HG02885 (cell line): ENCODE results near the gene ZNF638.
A peak's percentile ranks its signal among the peaks of the same experiment; 100 is the strongest.

ENCODE experiments used
- ATAC-seq: cut with Tn5 transposase; IDR thresholded peaks from one replicate; pipeline ENCODE4 v1.9.1; 2021; ENCODE audit warnings: mild to moderate bottlenecking; ENCODE audit not compliant: unreplicated experiment, poor library complexity

Gene ZNF638

DNA sequence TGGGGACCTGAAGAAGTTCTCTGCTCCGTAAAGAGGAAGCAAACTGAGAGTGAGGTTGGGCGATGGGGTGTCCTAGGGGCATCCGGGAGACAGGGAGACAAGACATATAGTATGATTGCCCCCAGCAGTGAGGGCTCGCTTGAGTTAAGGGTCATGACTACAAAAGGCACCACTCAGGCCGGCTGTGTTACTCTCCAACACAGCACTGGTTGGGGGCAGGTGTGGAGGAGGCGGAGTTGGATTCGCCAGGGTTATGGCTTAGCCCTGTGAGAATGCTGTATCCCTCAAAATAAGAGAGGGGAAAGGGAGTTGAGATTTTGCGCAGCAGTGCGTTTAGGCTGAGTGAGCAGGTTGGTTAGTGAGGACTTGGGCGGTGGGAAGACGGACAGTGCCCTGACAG, 133.8 kb downstream of the ZNF638 start:
- no peak for ATAC-seq

DNA sequence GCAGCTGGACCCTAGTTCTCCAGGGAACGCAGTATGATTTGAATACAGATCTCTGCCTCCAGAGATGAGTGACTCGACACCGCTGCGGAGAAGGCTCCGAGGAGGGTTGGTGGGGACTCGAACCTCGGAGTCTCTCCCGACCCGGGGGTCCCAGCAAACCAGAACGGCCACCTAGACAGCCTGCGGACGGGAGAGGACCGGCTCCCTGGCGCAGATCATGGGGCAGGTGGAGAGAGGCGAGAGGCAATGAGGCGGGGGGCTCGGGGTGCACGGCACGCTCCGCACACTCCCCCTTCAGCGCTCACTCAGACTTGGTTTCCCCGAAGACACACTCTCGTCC, 134.3 kb downstream of the ZNF638 start:
- no peak for ATAC-seq

DNA sequence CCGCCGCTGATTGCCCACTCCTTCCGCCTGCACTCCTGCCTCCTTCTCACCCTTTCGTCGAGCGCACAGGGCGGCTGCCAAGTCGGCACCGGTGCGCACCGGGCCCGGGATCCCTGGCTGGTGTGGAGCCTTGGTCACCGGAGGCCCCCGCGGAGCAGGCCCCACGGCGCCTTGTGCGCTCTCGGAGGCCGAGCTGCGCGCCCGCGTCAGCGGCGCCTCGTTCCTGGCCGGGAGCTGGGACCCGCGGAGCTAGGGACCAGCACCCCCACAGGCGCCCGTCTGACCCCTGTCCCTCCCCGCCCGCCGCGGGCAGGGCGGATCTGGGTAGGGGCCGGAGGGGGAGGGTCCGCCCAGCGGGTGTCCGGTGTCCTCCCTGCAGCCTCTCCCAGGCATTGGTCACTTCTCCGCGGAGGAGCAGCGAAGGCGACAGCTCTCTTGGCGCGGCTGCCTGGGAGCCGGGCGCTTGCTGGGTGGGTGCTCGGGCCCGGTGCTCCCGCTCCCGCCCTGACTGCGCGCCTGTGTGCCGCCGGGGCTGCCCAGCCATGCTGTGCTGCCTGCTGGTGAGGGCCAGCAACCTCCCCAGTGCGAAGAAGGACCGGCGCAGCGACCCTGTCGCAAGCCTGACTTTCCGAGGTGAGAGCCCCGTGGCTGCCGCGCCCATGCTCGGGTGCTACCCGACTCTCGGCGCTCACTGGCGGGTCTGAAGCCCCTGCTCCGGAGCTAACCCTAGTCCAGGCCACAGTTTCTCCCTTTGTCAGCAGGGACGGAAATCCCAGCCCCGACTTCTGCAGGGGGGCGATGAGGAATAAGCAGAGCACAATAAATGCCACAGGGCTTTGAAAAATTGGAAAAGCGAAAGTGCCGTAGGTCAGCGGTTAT, 135.0 kb downstream of the ZNF638 start:
- peak; percentile 42 for ATAC-seq

DNA sequence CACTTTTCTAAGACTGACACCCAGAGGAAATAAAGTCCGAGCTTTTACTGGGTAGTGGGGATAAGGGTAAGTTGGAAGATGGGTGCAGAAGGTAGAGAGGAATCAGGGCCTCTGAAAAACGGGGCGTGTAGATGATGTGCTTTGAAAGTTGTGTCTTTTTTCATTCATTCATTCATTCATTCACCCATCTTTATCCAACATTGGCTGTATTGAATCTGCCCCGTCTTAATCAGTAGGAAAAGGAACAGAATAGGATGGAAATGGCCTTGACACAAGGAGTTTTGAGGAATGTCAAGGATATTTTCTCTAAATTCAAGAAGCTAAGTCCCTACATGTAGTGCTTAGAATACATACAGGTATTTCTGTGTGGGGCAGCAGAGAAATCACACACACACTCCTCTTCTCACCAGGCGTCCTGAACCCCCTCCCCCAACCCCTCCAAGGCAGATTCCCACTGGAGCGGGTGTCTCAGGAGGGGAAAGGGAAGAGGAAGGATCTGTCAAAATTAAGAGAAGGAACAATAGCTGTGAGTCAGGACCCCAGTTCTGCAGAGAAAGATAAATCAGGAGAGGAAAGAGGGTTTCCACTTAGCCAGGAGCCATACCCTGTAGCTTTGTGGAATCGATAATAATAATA, 135.7 kb downstream of the ZNF638 start:
- ATAC-seq, result no peak

DNA sequence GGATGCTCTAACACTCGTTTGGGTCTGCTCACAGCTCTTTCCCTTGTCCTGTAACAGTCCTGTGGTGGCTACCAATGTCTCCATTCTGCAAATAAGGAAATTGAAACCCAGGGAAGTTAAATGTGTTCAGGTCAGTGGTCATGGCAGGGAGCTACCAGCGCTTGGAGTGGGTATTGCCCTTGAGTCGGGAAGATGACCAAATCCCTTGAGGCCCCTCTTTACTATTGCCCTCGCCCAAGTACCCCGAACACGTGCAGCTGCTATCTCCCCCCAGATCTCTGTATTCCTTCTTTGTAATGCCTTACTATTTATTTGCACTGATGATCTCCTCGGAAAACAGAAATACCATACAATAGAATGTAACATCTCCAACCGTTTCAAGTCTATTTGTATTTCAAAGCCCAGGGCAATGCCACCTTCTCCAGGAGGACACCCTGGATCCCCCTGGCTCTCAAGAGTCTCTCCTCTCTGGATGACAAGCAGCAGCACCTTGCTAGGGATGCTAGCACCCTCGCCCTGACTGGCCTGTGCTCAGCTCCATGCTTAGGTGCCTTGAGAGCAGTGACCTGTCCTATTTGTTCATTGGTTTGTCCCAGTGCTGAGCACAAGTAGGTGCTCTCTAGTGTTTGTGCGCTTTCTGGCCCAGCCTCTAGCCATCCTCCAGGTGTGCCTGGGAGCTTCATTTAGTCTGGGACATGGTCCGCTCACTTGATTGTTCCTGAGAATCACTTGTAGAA, 136.9 kb downstream of the ZNF638 start:
- ATAC-seq, result no peak

DNA sequence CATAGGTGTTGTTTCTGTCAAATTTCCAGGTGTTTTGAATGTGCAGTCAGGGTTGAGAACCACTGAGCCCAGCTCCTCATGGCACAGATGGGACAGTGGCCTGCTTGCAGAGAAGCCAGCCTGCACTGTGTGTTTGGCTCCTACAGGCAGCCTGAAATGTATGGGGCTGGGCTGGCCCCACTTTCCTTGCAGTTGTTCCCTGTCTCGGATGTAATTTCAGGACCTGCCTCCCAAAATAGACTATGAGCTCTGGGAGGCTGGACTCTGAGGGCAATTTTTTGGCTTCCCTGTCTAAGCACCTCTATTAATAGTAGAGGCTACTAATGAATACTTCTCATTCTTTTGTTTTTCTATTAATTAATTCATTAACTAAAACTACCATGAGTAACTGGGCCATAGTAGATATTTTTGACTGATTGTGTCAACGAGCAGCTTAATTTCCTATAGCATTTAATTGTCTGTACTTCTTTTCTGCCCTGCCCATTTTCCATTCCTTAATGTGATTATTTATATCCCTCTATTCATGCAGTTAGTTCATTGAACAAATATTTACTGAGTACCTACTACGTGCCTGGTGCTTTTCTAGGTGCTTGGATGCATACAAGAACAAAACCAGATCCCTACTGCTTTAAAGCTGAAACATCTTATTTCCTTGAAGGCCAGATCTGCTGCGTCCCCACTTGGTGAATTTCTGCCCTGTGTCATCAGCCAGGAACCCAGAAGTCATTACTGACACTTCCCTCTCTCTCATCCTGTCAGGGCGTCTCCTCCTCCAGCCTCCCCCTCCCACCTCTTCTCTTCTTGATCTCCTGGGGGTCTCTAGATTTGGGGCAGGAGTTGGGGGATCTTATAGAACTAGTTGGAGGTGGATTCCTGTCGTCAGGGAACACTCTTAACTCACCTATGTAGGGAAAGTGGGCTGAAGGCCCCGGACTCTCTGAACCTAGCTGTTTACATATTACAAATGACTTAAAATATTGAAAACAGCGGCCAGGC, 138.1 kb downstream of the ZNF638 start:
- no peak for ATAC-seq

DNA sequence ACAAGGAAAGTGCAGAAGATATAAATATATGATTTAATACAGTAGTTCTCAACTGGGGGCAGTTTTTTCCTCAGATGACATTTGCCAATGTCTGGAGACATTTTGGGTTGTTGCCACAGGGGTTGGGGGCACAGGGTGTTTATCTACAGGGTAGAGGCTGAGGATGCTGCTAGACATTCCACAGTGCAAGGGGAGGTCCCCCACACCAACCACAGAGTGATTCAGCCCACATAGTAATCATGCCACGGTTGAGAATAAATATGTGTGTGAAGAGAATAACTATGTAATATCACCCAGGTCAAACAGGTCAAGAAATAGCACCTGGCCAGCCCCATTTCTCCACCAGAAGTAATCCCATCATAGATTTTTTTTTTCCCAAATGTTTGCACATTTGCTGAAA, 139.7 kb downstream of the ZNF638 start:
- ATAC-seq, result no peak

DNA sequence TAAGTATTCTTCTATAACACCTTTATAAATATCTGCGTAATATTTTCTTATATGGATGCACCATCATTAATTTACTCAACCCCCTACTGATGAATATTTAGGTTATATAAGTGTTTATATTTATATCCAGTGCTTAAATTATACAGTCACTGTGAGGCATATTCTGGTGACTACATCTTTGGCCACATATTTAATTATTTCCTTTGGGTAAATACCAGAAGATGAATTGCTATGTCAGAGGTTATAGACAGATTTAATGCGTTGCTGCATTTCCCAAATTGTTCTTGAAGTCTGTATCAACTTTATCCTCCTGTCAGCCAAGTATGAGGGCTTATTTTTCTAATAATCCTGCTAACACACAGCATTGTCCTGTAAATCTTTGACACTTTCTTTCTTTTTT, 140.4 kb downstream of the ZNF638 start:
- no peak for ATAC-seq

DNA sequence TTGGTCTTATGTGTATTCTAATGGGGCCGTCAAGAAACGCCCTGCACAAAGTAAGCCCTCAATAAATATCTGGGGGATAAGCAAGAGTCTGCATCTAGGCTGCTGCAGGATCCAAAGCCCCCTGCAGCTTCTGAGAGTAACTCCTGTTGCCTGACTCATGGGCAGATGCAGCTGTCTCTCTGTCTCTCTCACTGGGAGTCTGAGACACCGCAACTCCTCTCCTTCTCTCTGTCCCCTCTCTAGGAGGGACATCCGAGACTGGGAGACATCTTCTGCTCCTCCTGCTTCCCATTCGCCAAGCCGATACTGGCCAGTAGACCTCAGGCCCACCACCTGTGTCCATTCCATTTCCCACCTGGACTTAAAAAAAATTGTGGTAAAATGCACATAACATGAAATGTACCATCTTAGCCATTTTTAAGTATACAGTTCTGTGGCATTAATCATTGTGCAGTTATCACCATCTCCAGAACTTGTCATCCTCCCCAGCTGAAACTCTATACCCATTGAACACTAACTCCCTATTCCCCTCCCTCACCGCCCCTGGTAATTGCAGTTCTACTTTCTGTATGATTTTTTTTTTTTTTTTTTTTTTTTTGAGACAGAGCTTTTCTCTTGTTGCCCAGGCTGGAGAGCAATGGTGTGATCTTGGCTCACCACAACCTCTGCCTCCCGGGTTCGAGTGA, 141.9 kb downstream of the ZNF638 start:
- ATAC-seq, result no peak

DNA sequence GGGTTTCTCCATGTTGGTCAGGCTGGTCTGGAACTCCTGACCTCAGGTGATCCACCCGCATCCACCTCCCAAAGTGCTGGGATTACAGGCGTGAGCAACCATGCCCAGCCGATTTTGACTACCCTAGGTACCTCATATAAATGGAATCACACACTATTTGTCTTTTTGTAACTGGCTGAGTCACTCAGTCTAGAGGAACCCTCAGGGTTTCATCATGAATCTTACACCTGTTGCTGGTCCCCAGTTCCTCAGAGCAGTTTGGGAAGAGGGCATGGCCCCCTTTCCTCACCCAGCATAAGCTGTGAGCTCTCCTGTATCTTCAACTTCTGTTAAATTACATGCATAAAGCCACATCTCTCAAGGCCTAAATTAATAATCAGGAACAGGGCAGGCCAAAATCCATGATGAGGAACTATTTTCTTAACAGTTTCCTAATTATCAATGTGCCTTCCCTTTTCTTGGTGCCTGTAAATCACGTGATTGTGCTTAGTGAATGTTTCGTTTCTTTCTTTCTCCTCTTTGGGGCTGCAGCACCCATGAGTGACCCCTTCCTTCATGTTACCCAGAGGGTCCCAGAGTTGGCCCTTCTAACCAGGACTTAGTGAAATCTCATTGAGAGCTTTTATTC, 142.6 kb downstream of the ZNF638 start:
- ATAC-seq, result no peak

DNA sequence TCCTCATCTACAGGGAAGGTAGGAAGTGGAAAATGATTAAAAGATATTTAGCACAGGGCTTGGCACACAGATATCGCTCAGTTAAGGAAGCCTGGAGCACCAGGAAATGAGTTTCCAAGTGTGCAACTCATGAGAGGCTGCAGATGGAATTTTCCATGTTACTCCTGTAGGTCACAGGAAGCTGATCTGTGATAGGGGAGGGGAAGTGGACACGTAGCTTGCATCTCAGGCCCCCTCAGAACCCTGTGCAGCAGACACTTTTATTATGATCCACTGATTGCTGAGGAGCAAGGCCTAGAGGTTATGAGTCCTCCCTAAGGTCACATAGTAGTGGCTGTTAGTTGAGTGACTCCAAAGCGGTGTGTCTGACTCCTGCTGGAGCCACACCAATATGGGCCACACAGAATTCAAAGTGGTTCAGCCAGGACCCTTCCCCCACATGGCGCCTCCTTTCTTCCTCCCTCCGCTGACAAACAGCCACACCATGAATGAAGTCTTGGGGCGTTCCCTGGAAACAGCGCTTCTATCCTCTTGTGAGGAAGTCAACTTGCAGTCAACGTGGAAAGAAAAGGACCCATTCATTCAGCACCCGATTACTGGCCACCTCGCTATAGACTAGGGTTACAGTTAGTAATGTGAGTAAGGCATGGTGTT, 143.3 kb downstream of the ZNF638 start:
- ATAC-seq, result no peak

DNA sequence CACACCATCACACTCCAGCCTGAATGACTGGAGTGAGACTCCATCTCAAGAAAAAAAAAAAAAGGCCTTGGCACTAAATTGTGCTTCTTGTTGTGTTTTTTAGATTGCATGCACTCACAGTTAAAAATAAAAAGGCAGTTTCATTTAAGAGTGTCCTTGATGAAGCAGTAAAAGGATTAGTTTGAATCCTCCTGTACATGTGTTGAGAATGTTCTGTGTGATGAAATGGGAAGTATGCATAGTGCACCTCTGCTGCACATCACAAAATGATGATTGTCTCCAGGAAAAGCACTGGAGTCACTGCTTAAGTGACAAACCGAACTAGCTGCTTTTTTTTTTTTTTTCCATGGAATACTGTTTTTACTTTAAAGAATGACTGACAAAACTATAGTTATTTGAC, 144.9 kb downstream of the ZNF638 start:
- no peak for ATAC-seq

DNA sequence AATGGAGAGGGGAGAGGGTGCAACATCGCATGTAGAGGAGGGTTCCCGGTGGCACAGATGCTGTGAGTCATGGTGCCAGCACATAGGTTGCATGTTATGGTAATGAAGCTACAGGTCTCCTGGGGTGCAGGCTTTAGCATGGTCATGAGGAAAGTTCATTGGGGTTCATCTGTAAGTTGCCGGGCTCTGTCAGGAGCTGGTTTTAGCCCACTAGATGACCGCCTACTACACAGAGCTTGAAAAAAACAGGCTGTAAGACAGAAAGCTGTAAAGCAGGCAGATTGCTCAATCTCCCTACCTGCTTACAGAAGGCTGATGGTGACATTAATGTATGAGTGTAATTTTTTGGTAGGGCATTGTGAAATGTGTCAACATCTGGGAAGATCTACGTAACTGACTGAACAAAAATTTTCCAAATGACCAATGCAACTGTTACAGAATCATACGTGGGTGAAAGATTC, 145.7 kb downstream of the ZNF638 start:
- ATAC-seq, result no peak

DNA sequence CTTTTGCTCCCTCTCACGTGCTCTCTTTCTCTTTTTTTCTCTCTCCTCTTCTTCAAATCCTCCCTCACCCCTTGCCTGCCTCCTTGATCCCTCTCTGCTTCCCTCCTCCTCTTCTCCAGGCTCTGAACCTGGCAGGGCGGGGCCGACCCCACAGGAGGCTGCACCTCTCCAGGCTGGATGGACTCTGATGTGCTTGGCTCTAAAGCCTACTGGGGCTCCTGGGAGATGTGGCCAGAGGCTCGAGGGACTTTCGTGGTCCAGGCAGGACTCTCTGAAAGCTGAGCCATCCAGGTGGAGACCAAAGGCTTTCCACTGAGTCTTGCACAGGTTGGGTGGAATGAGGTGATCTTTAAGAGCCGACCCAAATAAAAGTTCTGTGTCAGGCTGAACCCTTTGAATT, 147.2 kb downstream of the ZNF638 start:
- no peak for ATAC-seq

DNA sequence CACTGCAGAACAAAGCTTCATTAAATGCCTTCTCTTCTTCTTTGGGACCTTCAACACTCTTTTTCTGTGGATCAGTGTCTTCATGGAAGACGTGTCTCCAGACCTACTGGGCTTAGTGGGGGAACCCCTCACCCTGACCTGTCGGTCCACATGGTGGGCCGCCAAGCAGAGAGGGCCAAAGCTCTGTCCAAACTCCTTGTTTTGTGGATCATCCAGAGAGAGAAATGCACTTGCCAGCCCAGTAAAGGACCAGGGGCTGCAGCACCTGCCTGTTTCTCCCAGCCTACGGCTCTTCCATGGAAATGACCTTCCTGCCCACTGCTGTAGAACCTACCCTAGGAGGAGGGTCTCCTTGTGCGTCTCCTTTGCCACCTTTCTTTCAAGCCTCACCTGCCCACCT, 147.7 kb downstream of the ZNF638 start:
- ATAC-seq, result no peak

DNA sequence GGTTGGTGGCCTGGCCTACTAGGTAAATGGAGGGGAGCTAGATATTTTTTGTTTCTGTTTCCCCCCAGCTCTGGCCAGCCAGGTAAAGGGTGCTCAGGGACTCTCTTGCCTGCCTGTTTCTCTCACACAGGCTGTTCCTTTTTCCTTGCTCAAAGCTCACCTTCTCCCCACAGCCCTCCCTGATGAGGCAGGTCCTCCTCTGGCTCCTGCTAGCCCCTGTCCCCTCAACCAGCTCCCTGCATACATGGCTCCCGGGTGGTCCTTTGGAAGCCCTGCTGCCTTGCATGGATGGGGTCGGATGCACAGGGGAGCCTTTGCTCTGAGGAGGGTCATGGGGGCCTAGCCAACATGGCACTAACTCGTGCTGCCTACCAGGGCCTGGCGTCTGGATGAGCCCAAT, 149.5 kb downstream of the ZNF638 start:
- no peak for ATAC-seq

DNA sequence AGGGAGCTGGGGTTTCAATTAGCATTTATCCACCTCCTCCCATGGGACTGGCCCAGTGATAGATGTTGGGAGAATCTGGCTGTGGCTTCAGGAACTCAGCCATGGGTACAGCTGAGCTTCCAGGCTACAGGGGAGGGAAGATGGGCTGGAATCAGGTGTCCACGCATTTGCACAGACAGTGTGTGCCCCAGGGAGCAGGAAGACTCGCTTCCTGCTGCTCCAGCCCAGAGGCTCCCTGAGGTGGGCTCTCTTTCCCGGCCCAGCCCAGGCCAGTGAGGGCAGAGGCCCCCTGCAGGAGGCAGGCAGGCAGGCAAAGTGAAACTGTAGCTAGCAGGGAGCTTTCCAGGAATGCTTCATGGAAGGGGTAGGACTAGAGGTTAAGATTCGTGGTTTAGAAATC, 150.5 kb downstream of the ZNF638 start:
- no peak for ATAC-seq

DNA sequence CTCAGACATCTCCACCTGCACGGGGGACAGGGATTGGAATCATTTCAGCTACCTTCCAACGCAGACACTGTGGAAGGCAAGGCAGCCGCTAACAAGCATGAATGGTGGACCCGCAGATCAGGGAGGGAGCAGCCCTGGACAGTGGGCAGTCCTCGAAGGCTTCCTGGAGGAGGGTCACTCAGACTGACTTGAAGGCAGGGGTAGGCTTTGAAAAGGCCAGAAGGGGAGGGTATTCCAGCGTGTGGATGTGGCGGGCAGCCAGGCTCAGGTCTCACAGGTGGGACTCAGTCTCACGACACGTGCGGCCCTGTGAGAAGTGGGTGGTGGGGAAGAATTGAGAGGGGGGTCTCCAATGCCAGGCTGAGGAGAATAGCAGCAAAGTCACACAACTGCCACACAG, 151.7 kb downstream of the ZNF638 start:
- no peak for ATAC-seq

DNA sequence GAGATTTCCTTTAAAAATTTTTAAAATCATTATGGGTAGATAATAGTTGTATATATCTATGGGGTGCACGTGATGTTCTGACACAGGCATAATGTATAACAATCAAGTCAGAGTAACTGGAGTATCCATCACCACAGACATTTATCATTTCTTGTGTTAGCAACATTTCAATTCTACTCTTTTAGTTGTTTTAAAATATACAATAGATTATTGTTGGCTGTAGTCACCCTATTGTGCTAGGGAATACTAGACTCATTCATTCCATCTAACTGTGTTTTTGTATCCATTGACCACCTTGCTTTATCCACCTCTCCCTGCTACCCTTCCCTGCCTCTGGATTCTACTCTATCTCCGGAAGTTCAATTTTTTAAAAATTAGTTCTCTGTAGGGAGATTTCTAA, 152.8 kb downstream of the ZNF638 start:
- no peak for ATAC-seq
